Keratinocyte (primary cell): ENCODE data around the gene GUSB.

Experiments used
- EZH2 ChIP-seq: IDR thresholded peaks from one replicate; pipeline ENCODE4 v1.6.1; 2012; ENCODE audit warnings: inconsistent platforms, mild to moderate bottlenecking, low read length, moderate library complexity
- TF ChIP-seq, protein P1 (sequence below), 3 experiments: IDR thresholded peaks in 1 of 3; conservative IDR thresholded peaks in 1 of 3; optimal IDR thresholded peaks in 1 of 3; 2 replicates in 2 of 3; 3 replicates in 1 of 3; pipeline versions ENCODE3 to v1.5.1; 2011; ENCODE audit warnings: low read length in 3 of 3, mild to moderate bottlenecking in 3 of 3, moderate library complexity in 2 of 3, control low read depth in 1 of 3, inconsistent platforms in 1 of 3; ENCODE audit not compliant: insufficient read depth in 2 of 3; ENCODE audit errors: extremely low read depth in 1 of 3

DNA sequence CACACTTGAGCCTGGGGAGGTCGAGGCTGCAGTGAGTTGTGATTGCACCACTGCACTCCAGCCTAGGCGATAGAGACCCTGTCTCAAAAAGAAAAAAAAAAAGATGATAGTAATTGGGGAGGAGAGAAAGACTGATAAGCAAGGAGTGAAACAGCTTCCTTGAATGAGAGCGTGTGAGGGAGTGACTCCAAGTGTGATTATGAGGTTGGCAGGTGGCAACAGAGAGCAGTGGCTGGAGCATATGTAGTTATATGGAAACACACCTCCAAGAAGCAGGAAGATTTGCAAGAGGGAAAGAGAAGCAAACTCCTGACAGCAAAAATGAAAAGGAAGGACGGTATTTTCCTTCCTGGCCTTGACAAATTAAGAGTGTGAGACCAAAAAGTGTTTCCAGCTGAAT, 58.7 kb downstream of the GUSB start:
- TF ChIP-seq EZH2, result no peak
- TF ChIP-seq, protein P1, sequence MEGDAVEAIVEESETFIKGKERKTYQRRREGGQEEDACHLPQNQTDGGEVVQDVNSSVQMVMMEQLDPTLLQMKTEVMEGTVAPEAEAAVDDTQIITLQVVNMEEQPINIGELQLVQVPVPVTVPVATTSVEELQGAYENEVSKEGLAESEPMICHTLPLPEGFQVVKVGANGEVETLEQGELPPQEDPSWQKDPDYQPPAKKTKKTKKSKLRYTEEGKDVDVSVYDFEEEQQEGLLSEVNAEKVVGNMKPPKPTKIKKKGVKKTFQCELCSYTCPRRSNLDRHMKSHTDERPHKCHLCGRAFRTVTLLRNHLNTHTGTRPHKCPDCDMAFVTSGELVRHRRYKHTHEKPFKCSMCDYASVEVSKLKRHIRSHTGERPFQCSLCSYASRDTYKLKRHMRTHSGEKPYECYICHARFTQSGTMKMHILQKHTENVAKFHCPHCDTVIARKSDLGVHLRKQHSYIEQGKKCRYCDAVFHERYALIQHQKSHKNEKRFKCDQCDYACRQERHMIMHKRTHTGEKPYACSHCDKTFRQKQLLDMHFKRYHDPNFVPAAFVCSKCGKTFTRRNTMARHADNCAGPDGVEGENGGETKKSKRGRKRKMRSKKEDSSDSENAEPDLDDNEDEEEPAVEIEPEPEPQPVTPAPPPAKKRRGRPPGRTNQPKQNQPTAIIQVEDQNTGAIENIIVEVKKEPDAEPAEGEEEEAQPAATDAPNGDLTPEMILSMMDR (optimal IDR thresholded peaks at IDR 0.05 in 1 of 3, IDR thresholded peaks at IDR 0.05 in 1 of 3, conservative IDR thresholded peaks at IDR 0.05 in 1 of 3; ENCODE audit: extremely low read depth in 1 of 3, insufficient read depth in 2 of 3, low read length in 3 of 3), result no peak
